ENCODE measurements around the gene CNGA2. TPM values are rescaled to one million over a fixed set of nuclear protein-coding genes. Genes with fewer than 3 reads are reported as not detected.
A peak's percentile ranks its signal among the peaks of the same experiment; 100 is the strongest.

The CNGA2 gene
- total RNA-seq, 3 donors from 2014 or later: not detected

DNA sequence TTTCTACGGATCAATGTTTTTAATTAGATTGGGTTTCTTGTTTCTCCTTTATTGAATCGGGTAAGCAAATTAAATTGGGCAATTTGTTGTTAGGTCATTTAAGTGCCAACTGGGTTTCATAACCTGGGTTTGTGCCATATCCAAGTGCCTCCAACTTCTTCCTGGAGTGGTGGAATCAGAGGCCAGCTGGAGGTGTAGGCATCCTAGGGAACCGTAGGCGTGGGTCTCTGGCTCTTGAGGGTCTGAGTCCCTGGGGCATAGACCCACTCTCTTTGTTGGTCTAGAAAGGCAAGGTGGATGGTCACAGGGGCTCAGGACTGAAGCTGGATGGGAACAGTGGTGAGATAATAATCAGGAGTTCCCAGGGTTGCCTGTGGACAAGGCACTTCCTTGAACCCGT lies 18.3 kb downstream of the CNGA2 start:
- no peaks in the 10 kb centered on the region for H3K9me3 ChIP-seq
- TF ChIP-seq, protein P1, sequence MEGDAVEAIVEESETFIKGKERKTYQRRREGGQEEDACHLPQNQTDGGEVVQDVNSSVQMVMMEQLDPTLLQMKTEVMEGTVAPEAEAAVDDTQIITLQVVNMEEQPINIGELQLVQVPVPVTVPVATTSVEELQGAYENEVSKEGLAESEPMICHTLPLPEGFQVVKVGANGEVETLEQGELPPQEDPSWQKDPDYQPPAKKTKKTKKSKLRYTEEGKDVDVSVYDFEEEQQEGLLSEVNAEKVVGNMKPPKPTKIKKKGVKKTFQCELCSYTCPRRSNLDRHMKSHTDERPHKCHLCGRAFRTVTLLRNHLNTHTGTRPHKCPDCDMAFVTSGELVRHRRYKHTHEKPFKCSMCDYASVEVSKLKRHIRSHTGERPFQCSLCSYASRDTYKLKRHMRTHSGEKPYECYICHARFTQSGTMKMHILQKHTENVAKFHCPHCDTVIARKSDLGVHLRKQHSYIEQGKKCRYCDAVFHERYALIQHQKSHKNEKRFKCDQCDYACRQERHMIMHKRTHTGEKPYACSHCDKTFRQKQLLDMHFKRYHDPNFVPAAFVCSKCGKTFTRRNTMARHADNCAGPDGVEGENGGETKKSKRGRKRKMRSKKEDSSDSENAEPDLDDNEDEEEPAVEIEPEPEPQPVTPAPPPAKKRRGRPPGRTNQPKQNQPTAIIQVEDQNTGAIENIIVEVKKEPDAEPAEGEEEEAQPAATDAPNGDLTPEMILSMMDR (IDR thresholded peaks at IDR 0.05): no peak
- H3K4me3 ChIP-seq: no peak overlapping the region
- no peaks in the 10 kb centered on the region for H3K4me1 ChIP-seq (ENCODE audit: low read depth)
- DNase-seq (no peak), ATAC-seq (no peak)
- H3K36me3 ChIP-seq (ENCODE audit: low read depth): no peaks in the 10 kb centered on the region
- intact Hi-C loops (cut with DNase I, micrococcal nuclease): loop anchor here (5.0 to 10.0 kb wide), 2 partner anchors 879 to 882 kb away; partner anchors contain the start of gene GABRQ (in 1 of the 2)

DNA sequence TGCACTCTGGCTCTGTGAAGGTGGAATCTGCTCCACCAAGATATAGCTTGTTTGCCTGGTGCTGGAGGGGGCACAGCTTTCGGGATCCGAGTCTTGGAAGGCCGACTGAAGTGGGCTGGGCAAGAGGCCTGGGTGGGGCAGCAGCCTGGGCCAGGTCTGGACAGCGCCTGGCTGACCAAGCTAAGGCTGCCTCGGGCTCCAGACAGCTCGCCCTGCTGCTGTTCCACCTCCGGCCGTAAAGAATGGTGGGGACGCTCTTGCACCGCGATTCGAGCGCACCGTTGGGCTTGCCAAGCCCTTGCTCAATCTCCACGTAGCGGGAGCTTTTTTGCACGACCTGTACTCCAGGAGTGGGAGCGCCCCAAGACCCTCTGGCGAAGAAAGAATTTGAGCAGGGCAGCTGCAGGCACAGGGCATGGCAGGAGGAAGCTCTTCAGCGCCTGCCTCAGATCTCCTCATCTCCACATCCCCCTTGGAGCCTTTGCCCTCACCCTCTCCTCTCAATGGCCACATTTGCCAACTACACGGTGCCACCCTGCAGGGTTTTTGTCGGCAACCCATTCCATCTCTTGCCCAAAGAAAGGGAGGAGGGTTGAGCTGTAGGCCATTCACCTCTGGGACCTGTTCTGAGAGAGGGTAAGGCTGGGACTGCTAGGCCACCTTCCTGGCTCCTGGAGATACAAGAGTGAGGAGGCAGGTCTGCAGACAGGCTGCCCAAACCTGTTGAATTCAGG lies 18.9 kb downstream of the CNGA2 start:
- H3K36me3 ChIP-seq (ENCODE audit: low read depth): no peaks in the 10 kb centered on the region
- DNase-seq (peak in 2 of 3 donors; percentile 37 to 52), ATAC-seq (peak; percentile 80)
- TF ChIP-seq, protein P1 (IDR thresholded peaks at IDR 0.05): peak; percentile 49
- intact Hi-C loops (cut with DNase I, micrococcal nuclease): loop anchor here (5.0 to 10.0 kb wide), 2 partner anchors 879 to 881 kb away; partner anchors contain the start of gene GABRQ (in 1 of the 2)
- no peaks in the 10 kb centered on the region for H3K9me3 ChIP-seq
- H3K4me1 ChIP-seq (ENCODE audit: low read depth): no peaks in the 10 kb centered on the region
- H3K4me3 ChIP-seq: no peak overlapping the region

DNA sequence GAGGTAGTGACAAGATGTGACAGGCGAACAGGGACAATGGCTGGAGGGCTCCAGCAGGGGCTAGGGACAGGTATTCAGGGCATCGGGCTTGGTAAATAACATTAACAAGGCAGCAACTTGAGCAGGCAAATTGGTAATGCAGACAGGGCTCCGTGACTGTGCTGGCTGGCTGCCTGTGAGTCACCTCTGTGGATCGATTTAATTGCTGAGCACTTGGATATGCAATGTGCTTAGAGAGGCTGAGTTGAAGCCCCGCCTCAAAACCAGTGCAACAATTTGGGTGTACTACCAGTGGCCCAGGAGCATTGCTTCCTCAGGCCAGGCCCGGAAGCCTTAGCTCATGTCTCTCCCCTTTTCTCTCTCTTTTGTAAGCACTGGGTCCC lies 19.5 kb downstream of the CNGA2 start:
- no peaks in the 10 kb centered on the region for H3K4me1 ChIP-seq (ENCODE audit: low read depth)
- ATAC-seq: no peak

DNA sequence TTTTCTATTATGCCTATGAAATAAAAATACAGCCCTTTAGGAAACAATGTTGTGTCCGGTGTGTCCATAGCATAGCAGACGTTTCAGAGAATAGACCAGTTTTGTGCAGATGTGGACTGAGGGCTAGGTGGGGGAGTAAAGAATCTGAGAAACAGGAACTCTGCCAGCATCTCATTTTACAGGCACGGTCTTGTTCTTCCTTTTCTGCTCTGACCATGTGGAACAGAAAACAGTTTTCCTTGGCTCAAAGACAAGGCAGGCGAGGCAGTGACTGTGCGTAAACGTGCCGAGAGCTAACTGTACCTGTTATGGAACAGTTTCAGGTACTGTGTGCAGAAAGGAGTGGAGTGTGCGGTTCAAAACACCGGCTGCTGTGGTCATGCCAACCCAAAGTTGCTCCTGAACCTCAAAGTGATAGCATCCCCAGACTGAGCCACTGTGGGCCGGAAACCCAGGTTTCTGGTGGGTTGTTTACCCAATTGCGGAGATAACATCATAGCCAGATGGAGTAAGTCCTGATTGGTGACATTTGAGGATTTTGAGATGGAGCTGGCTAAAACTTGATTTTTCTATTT lies 20.2 kb downstream of the CNGA2 start:
- TF ChIP-seq, protein P1 (IDR thresholded peaks at IDR 0.05): no peak
- no peak overlapping the region for H3K4me3 ChIP-seq
- intact Hi-C loops (cut with DNase I, micrococcal nuclease): loop anchor here (5.0 to 10.0 kb wide), 2 partner anchors 878 to 880 kb away; partner anchors contain the start of gene GABRQ (in 1 of the 2)
- no peaks in the 10 kb centered on the region for H3K36me3 ChIP-seq (ENCODE audit: low read depth)
- H3K9me3 ChIP-seq: no peaks in the 10 kb centered on the region
- no peak for DNase-seq
- no peaks in the 10 kb centered on the region for H3K4me1 ChIP-seq (ENCODE audit: low read depth)
- ATAC-seq: no peak

More for the DNA sequence above, 19.5 kb downstream of the CNGA2 start:
- Histone ChIP-seq H3K9me3 (no peaks in the 10 kb centered on the region), H3K36me3 (ENCODE audit: low read depth) (no peaks in the 10 kb centered on the region), H3K4me3 (no peak overlapping the region)
- intact Hi-C loops (cut with DNase I, micrococcal nuclease): loop anchor here (5.0 to 10.0 kb wide), 2 partner anchors 878 to 881 kb away; partner anchors contain the start of gene GABRQ (in 1 of the 2)
- DNase-seq: no peak
- TF ChIP-seq, protein P1 (IDR thresholded peaks at IDR 0.05): no peak

DNA sequence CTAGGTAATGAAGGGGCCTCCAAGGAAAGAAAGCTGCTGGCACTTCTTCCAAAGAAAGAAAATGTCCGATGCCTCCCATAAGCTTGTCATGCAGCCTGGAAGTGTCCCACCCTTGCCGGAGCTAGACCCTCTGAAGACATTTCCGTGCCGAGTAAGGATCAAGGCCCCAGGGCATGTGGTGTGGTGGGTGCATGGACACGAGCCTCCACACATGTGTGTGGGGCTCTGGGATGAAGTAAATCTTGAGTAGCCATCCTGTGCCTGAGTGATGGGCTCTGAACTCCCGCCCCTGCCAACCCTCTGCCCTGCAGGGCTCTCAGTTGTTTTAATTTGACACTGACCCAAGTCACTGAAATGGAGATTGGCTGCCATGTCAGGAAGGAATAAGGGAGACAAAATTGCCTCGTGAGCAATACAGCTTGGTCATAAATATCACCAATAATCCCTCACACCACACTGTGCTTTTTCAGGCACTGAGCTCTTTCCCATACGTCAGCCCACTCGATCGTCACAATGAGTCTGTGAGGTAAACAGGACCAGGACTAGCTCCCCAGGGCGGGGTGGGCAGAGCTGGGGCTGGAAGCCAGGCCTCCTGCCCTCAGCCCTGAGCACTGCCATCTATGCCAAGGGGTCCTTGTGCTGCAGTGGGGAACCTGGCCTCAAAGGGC lies 24.6 kb downstream of the CNGA2 start:
- TF ChIP-seq, protein P1 (IDR thresholded peaks at IDR 0.05): no peak
- intact Hi-C loops (cut with DNase I, micrococcal nuclease): loop anchor here in 1 of 2 donors (10.0 kb wide), 1 partner anchor 876 kb away; the partner anchor contains the start of gene GABRQ
- ATAC-seq: no peak
- Histone ChIP-seq H3K9me3 (no peaks in the 10 kb centered on the region), H3K36me3 (ENCODE audit: low read depth) (no peaks in the 10 kb centered on the region), H3K4me3 (no peak overlapping the region), H3K4me1 (ENCODE audit: low read depth) (no peaks in the 10 kb centered on the region)
- no peak for DNase-seq
